SK-N-SH treated with all-trans-retinoic acid at 6 μM for 48 hours (cell line): ENCODE measurements around the gene PCDHB14.

ENCODE experiments used
- ATAC-seq: fragments of 200-7000 bp; cut with Tn5 transposase; 3 replicates; pipeline ENCODE4 v1.9.1; 2020; ENCODE audit warnings: mild to moderate bottlenecking, moderate library complexity
- ARNTL ChIP-seq: fragments of 450-650 bp; formaldehyde crosslinking; IDR thresholded peaks from 2 replicates; pipeline ENCODE4 v1.5.0; 2020; ENCODE audit warnings: low read depth, mild to moderate bottlenecking, moderate library complexity, borderline replicate concordance
- BACH2 ChIP-seq: fragments of 250-450 bp; sonication (Bioruptor Pico); IDR thresholded peaks from 2 replicates; pipeline ENCODE4 v1.9.0; 2021; ENCODE audit warnings: mild to moderate bottlenecking, borderline replicate concordance
- CREB5 ChIP-seq: fragments of 250-450 bp; sonication (Bioruptor Pico); IDR thresholded peaks from 2 replicates; pipeline ENCODE4 v1.5.1; 2020; ENCODE audit warnings: low read depth, mild to moderate bottlenecking, moderate library complexity
- CSDC2 ChIP-seq: fragments of 250-450 bp; sonication (Bioruptor Pico); IDR thresholded peaks from 2 replicates; pipeline ENCODE4 v1.5.0; 2020; ENCODE audit warnings: mild to moderate bottlenecking, moderate library complexity
- ESRRG ChIP-seq: fragments of 250-450 bp; sonication (Bioruptor Pico); IDR thresholded peaks from 2 replicates; pipeline ENCODE4 v1.6.1; 2021; ENCODE audit warnings: mild to moderate bottlenecking
- GLIS3 ChIP-seq: fragments of 250-450 bp; sonication (Bioruptor Pico); IDR thresholded peaks from 2 replicates; pipeline ENCODE4 v1.5.0; 2020; ENCODE audit warnings: mild to moderate bottlenecking, moderate library complexity
- ISL1 ChIP-seq: fragments of 250-450 bp; sonication (Bioruptor Pico); IDR thresholded peaks from 2 replicates; pipeline ENCODE4 v2.1.2; 2022; ENCODE audit warnings: mild to moderate bottlenecking, moderate library complexity
- OSR1 ChIP-seq: fragments of 250-450 bp; sonication (Bioruptor Pico); IDR thresholded peaks from 2 replicates; pipeline ENCODE4 v1.8.0; 2022; ENCODE audit warnings: moderate library complexity, mild to moderate bottlenecking, inconsistent platforms
- POU6F1 ChIP-seq: fragments of 250-450 bp; sonication (Bioruptor Pico); IDR thresholded peaks from 2 replicates; pipeline ENCODE4 v1.8.0; 2021; ENCODE audit warnings: low read depth, mild to moderate bottlenecking, moderate library complexity, borderline replicate concordance
- PPARA ChIP-seq: fragments of 250-450 bp; sonication (Bioruptor Pico); IDR thresholded peaks from 2 replicates; pipeline ENCODE4 v1.5.0; 2020; ENCODE audit warnings: mild to moderate bottlenecking, borderline replicate concordance
- SNAI2 ChIP-seq: fragments of 250-450 bp; sonication (Bioruptor Pico); IDR thresholded peaks from 2 replicates; pipeline ENCODE4 v1.5.0; 2020; ENCODE audit warnings: mild to moderate bottlenecking, moderate library complexity
- TCF4 ChIP-seq: fragments of 250-450 bp; sonication (Bioruptor Pico); IDR thresholded peaks from 2 replicates; pipeline ENCODE4 v1.8.0; 2021; ENCODE audit warnings: mild to moderate bottlenecking, moderate library complexity, borderline replicate concordance
- ZC3H10 ChIP-seq: fragments of 250-450 bp; sonication (Bioruptor Pico); IDR thresholded peaks from 2 replicates; pipeline ENCODE4 v1.5.1; 2021; ENCODE audit warnings: mild to moderate bottlenecking, moderate library complexity
- ZFP3 ChIP-seq: fragments of 250-450 bp; sonication (Bioruptor Pico); IDR thresholded peaks from 2 replicates; pipeline ENCODE4 v1.5.0; 2020; ENCODE audit warnings: mild to moderate bottlenecking, moderate library complexity
- ZFP30 ChIP-seq: fragments of 450-650 bp; formaldehyde crosslinking; IDR thresholded peaks from 2 replicates; pipeline ENCODE4 v1.5.0; 2022; ENCODE audit warnings: mild to moderate bottlenecking, moderate library complexity
- ZNF565 ChIP-seq: fragments of 450-650 bp; formaldehyde crosslinking; conservative IDR thresholded peaks from 2 replicates; pipeline ENCODE4 v1.5.0; 2020; ENCODE audit warnings: low read depth, mild to moderate bottlenecking, moderate library complexity
- ZNF70 ChIP-seq: fragments of 450-650 bp; formaldehyde crosslinking; IDR thresholded peaks from 2 replicates; pipeline ENCODE4 v1.5.0; 2020; ENCODE audit warnings: mild to moderate bottlenecking, moderate library complexity
- ZNF8 ChIP-seq: fragments of 450-650 bp; formaldehyde crosslinking; IDR thresholded peaks from 2 replicates; pipeline ENCODE4 v1.5.0; 2020; ENCODE audit warnings: mild to moderate bottlenecking, moderate library complexity
- TF ChIP-seq, protein P1 (sequence below): fragments of 250-450 bp; sonication (Bioruptor Pico); IDR thresholded peaks from 2 replicates; pipeline ENCODE4 v1.8.0; 2020; ENCODE audit warnings: mild to moderate bottlenecking, moderate library complexity, borderline replicate concordance
- TF ChIP-seq, protein P2 (sequence below): fragments of 250-450 bp; sonication (Bioruptor Pico); IDR thresholded peaks from 2 replicates; pipeline ENCODE4 v1.5.1; 2021; ENCODE audit warnings: mild to moderate bottlenecking, moderate library complexity

Gene PCDHB14

DNA sequence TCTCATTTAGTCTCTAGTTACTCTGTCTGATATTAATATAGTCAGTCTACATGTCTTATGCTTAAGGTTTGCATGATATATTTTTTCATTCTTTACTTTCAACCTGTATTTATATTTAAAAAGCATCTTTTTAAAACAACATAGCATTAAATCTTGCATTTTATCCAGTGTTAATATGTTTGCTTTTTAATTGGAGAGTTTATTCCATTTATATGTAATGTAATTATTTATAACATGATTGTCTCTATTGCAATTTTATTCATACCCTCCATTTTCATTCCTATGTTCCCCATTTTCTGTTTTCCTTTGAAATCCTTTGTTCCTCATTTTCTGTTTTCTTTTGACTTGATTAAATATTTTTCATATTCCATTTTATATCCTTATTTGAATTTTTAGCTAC lies 35.3 kb downstream of the PCDHB14 start:
- TF ChIP-seq ZFP30 (CRISPR knock-in tag) (no peak), OSR1 (CRISPR knock-in tag) (no peak), POU6F1 (CRISPR knock-in tag) (no peak), ZNF8 (CRISPR knock-in tag) (no peak), ARNTL (CRISPR knock-in tag) (no peak), PPARA (CRISPR knock-in tag) (no peak)
- ATAC-seq, result no peak

DNA sequence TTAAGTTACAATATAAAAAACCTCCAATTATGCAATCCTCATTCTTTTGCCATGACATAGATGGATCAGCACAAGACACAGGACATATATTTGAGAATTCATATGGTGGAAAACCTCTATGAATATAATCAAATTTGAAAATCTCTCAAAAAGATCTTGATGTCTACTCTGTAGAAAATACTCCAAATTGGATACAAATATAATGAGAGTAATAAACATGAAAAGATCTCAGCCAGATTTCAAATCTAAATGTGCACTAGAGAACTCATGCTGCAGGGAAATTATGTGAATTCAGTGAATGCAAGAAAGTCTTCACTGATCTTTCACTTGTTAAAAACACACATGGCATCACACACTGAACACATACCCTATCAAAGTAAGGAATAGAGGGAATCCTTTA lies 35.8 kb downstream of the PCDHB14 start:
- no peak for ATAC-seq

GRCh38 chr5:141260458-141261237 lies 37.5 kb downstream of the PCDHB14 start:
- no peak for ATAC-seq
- TF ChIP-seq ZFP3 (no peak), ZNF70 (no peak), GLIS3 (CRISPR knock-in tag) (no peak), BACH2 (no peak), CREB5 (CRISPR knock-in tag) (no peak)
- TF ChIP-seq, all 23 proteins: peak for 0

More for the DNA sequence above, 35.8 kb downstream of the PCDHB14 start:
- TF ChIP-seq, protein P1, sequence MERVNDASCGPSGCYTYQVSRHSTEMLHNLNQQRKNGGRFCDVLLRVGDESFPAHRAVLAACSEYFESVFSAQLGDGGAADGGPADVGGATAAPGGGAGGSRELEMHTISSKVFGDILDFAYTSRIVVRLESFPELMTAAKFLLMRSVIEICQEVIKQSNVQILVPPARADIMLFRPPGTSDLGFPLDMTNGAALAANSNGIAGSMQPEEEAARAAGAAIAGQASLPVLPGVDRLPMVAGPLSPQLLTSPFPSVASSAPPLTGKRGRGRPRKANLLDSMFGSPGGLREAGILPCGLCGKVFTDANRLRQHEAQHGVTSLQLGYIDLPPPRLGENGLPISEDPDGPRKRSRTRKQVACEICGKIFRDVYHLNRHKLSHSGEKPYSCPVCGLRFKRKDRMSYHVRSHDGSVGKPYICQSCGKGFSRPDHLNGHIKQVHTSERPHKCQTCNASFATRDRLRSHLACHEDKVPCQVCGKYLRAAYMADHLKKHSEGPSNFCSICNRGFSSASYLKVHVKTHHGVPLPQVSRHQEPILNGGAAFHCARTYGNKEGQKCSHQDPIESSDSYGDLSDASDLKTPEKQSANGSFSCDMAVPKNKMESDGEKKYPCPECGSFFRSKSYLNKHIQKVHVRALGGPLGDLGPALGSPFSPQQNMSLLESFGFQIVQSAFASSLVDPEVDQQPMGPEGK, result no peak
- TF ChIP-seq GLIS3 (CRISPR knock-in tag) (no peak), SNAI2 (CRISPR knock-in tag) (no peak), CSDC2 (CRISPR knock-in tag) (no peak), ARNTL (CRISPR knock-in tag) (no peak), OSR1 (CRISPR knock-in tag) (no peak), ZFP3 (no peak), BACH2 (no peak), CREB5 (CRISPR knock-in tag) (no peak), TCF4 (CRISPR knock-in tag) (no peak), ZC3H10 (CRISPR knock-in tag) (no peak)

DNA sequence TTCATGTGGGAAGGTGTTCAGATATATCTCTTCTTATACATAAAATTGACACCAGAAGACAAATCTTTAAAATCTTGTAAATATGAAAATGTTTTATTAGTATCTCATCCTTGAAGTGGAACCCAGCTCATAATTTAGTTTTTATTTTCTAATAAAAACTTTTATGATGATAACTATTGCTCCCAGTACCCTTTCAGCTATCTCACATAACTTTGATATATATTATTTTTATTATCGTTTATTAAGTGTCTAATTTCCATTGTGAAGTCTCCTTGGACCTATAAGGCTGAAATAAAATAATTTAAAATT lies 38.0 kb downstream of the PCDHB14 start:
- no peak for TF ChIP-seq ISL1
- TF ChIP-seq, protein P2, sequence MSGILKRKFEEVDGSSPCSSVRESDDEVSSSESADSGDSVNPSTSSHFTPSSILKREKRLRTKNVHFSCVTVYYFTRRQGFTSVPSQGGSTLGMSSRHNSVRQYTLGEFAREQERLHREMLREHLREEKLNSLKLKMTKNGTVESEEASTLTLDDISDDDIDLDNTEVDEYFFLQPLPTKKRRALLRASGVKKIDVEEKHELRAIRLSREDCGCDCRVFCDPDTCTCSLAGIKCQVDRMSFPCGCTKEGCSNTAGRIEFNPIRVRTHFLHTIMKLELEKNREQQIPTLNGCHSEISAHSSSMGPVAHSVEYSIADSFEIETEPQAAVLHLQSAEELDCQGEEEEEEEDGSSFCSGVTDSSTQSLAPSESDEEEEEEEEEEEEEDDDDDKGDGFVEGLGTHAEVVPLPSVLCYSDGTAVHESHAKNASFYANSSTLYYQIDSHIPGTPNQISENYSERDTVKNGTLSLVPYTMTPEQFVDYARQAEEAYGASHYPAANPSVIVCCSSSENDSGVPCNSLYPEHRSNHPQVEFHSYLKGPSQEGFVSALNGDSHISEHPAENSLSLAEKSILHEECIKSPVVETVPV (CRISPR knock-in tag), result no peak
- TF ChIP-seq ESRRG, result no peak
- ATAC-seq, result no peak

- ATAC-seq, result no peak
- TF ChIP-seq, protein P1, result no peak
- TF ChIP-seq ZNF70 (no peak), ZNF8 (CRISPR knock-in tag) (no peak), ESRRG (no peak), POU6F1 (CRISPR knock-in tag) (no peak), ZNF565 (CRISPR knock-in tag) (no peak), CSDC2 (CRISPR knock-in tag) (no peak), GLIS3 (CRISPR knock-in tag) (no peak)
- TF ChIP-seq, protein P2 (CRISPR knock-in tag), result no peak
Measured at GRCh38 chr5:141269195-141269594, 46.1 kb downstream of the PCDHB14 start.
